ENCODE results near the gene HIF3A. TPM values are rescaled to one million over a fixed set of nuclear protein-coding genes. Genes with fewer than 3 reads are reported as not detected.
A peak's percentile ranks its signal among the peaks of the same experiment; 100 is the strongest.
"Not testable (repeated sequence)": the region's sequence is repeated elsewhere in the genome, so short reads cannot be mapped to it uniquely, and the experiment has no call there.

Gene HIF3A
- total RNA-seq, 3 donors from 2014 or later, result 0.54 TPM; not detected in 2

DNA sequence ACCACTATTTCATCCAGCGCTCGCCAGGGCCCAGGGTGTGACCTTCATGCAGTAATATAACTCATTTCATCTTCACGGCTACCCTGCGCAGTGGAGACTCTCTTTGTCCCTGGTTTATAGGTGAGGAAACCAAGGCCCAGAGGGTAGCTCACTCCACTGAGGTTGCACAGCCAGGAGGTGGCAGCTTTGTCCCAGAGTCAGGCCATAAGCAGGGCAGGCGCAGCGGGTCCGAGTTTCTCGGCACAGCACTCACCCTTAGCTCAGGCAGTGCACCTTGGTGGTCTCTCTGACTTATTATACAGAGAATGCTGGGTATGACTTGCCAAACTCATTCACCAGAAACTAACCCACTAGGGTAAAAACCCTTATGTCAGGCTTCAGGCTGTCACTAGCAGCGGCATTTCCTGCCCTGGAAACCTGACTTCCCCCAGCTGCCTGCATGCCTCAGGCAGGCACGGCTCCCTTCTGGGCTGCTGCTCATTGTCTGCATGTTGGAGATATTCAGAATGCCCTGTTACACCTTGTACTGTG, 74.6 kb downstream of the HIF3A start:
- Mint-ChIP-seq H3K9me3 (no peaks in the 10 kb centered on the region), H3K27me3 (ENCODE audit: low read depth) (no peaks in the 10 kb centered on the region), H3K4me3 (no peak overlapping the region), H3K36me3 (ENCODE audit: insufficient read depth) (peaks cover 11% of the 10 kb centered on the region), H3K4me1 (ENCODE audit: low read depth) (peaks cover 17% of the 10 kb centered on the region)
- peak; percentile 65 to 74 for ATAC-seq
- no peak for DNase-seq

GRCh38 chr19:46372901-46373490, 76.2 kb downstream of the HIF3A start:
- no peak overlapping the region for H3K4me3 Mint-ChIP-seq
- H3K9me3 Mint-ChIP-seq, result no peaks in the 10 kb centered on the region
- peaks cover 15% of the 10 kb centered on the region for H3K36me3 Mint-ChIP-seq (ENCODE audit: insufficient read depth)
- peaks cover 17% of the 10 kb centered on the region for H3K4me1 Mint-ChIP-seq (ENCODE audit: low read depth)
- ATAC-seq, result no peak
- no peak for DNase-seq
- no peaks in the 10 kb centered on the region for H3K27me3 Mint-ChIP-seq (ENCODE audit: low read depth)

DNA sequence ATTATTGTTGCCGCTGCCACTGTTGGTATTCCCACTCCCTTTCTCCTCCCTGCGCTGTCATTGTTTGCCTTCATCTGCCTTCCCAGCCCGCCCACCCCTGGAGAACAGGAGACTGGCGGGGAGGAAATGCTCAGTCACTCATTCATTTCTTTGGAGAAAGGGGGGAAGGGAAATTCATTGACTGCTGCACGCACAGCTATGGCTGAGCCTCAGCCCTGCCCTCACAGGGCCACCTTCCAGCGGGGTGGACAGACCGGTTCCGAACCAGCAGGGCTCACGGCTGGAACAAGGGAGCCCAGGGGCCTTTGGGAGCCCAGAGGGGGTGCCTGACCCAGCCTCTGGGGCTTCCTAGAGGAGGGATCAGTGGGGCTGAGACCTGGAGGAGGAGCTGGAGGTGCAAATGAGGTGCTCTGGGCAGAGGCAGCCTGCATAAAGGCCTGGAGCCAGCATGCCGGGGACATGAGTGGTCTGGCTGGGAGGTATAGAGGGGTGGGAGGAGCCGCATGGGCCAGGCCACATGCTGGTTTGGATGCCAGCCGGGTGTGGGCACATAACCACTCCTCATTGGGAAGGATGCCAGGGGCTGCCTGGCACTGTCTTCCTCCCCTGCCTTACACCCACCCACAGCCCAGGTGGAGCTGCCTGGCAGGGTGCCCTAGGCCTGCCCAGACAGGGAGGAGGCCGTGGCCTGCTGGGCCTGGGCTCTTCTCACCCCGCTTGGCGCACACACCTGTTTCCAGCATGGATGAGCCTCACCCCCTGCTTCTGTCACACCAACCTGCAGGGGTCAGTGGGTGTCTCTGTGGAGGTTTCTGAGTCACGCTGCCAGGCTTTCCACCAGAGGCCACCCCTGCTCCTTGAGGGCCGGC, 76.9 kb downstream of the HIF3A start:
- DNase-seq, result no peak
- peaks cover 16% of the 10 kb centered on the region for H3K4me1 Mint-ChIP-seq (ENCODE audit: low read depth)
- no peak for ATAC-seq
- no peak overlapping the region for H3K4me3 Mint-ChIP-seq
- no peaks in the 10 kb centered on the region for H3K27me3 Mint-ChIP-seq (ENCODE audit: low read depth)
- H3K9me3 Mint-ChIP-seq, result no peaks in the 10 kb centered on the region
- H3K36me3 Mint-ChIP-seq (ENCODE audit: insufficient read depth), result peaks cover 17% of the 10 kb centered on the region

- ATAC-seq (no peak), DNase-seq (no peak)
- no peaks in the 10 kb centered on the region for H3K27me3 Mint-ChIP-seq (ENCODE audit: low read depth)
- H3K36me3 Mint-ChIP-seq (ENCODE audit: insufficient read depth), result peaks cover 20% of the 10 kb centered on the region
- H3K4me3 Mint-ChIP-seq, result no peak overlapping the region
- H3K9me3 Mint-ChIP-seq, result no peaks in the 10 kb centered on the region
- peaks cover 11% of the 10 kb centered on the region for H3K4me1 Mint-ChIP-seq (ENCODE audit: low read depth)
Observed at GRCh38 chr19:46374536-46375475, 78.0 kb downstream of the HIF3A start.

DNA sequence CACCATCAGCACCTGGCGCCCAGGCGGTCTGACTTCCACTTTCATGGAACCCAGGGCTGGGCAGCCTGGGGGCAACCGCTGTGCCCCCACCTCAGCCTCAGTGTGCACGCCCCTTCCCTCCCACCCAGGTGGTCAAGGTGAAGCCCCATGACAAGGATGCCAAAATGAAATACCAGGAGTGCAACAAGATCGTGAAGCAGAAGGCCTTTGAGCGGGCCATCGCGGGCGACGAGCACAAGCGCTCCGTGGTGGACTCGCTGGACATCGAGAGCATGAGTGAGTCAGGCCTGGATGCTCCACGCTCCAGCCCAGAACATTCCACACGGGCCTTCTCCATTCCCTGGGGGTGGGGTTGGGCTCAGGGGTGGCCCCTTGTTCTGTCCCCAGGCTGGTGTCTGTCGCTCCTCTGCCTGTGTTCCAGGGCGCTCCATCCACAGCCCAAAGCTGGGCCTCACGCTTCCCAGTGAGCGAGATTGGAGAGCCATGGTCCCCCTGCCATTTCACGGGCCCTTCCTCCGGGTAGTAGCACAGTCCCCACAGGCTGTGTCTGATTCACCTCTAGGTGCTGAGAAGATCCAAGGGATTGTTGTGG, 78.7 kb downstream of the HIF3A start:
- ATAC-seq; H3K4me3 Mint-ChIP-seq; DNase-seq; H3K9me3 Mint-ChIP-seq; H3K27me3 Mint-ChIP-seq (ENCODE audit: low read depth): not testable (repeated sequence)
- H3K36me3 Mint-ChIP-seq (ENCODE audit: insufficient read depth), result peaks cover 24% of the 10 kb centered on the region
- H3K4me1 Mint-ChIP-seq (ENCODE audit: low read depth), result peaks cover 15% of the 10 kb centered on the region

DNA sequence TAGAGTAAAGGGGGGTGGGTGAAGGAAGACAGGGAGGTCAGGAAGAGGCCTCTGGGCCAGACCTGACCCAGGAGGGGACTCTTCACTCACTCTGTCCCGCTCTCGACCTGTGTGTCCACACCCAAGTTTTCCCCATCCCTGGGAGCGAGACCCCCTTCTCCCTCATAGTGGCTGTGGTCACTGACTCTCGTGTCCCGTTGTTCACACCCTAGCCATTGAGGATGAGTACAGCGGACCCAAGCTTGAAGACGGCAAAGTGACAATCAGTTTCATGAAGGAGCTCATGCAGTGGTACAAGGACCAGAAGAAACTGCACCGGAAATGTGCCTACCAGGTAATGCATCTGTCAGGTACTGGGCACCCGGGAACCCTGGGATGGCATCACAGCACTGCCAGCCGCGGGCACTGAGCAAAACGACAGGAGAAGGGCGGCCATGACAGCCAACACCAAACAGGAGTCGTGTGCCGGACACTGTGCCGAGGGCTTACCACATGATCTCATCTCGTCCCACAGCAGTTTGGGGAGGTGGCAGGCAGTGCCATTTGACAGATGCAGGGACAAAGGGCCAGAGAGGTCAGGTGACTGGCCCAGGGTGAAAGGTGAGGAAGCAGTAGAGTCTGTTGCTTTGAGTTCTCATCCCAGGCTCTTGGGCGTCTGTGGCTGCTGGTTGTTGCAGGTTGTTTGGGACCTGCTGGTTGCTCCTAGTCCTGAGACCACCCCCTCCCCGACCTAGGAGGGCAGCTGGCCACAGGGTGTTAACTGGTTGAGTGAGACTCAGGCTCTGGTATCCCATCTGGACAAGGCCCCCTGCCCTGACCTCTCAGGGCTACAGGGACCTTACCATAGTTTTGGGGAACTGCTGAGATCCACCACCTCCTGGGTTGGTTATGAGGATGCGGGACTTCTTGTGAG, 79.7 kb downstream of the HIF3A start:
- ATAC-seq, result no peak
- peaks cover 9% of the 10 kb centered on the region for H3K4me1 Mint-ChIP-seq (ENCODE audit: low read depth)
- DNase-seq, result no peak
- H3K4me3 Mint-ChIP-seq, result no peak overlapping the region
- H3K36me3 Mint-ChIP-seq (ENCODE audit: insufficient read depth), result peaks cover 30% of the 10 kb centered on the region
- no peaks in the 10 kb centered on the region for H3K9me3 Mint-ChIP-seq
- no peaks in the 10 kb centered on the region for H3K27me3 Mint-ChIP-seq (ENCODE audit: low read depth)

DNA sequence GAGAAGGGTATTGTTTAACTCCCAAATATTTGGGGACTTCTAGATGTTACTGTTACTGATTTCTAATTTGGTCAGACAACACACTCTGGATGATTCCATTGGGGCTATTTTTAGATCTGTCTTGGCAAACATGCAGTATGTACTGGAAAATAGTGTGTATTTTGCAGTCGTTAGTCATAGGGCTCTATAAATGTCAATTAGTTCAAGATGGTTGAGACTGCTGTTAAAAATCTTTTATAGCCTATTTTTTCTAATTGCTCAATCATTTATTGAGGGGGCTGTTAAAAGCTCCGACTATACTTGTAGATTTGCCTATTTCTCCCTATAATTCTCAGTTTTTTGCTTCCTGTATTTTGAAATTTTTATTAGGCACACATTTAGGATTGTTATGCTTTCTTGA, 81.4 kb downstream of the HIF3A start:
- DNase-seq (no peak), ATAC-seq (no peak)
- Mint-ChIP-seq H3K4me1 (ENCODE audit: low read depth) (peaks cover 4% of the 10 kb centered on the region), H3K27me3 (ENCODE audit: low read depth) (no peaks in the 10 kb centered on the region), H3K9me3 (no peaks in the 10 kb centered on the region), H3K4me3 (no peak overlapping the region), H3K36me3 (ENCODE audit: insufficient read depth) (peaks cover 41% of the 10 kb centered on the region)

- ATAC-seq, result no peak
- Mint-ChIP-seq H3K4me3 (no peak overlapping the region), H3K36me3 (ENCODE audit: insufficient read depth) (peaks cover 50% of the 10 kb centered on the region), H3K4me1 (ENCODE audit: low read depth) (peaks cover 4% of the 10 kb centered on the region), H3K27me3 (ENCODE audit: low read depth) (no peaks in the 10 kb centered on the region), H3K9me3 (no peaks in the 10 kb centered on the region)
- DNase-seq, result no peak
Observed at GRCh38 chr19:46380690-46381089, 83.8 kb downstream of the HIF3A start.

DNA sequence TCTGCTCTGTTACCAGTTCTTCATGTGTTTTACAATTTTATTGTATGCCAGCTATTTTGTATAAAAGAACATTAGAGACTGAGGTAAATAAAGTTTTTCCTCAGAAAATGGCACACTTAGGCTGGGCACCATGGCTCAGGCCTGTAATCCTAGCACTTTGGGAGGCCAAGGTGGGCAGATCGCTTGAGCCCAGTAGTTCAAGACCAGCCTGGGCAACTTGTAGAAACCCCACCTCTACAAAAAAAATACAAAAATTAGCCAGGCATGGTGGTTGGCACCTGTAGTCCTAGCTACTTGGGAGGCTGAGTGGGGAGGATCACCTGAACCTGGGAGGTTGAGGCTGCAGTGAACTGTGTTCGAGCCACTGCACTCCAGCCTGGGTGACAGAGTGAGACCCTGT, 84.5 kb downstream of the HIF3A start:
- ATAC-seq, result no peak
- DNase-seq, result no peak
- Mint-ChIP-seq H3K27me3 (ENCODE audit: low read depth) (no peaks in the 10 kb centered on the region), H3K9me3 (no peaks in the 10 kb centered on the region), H3K4me3 (no peak overlapping the region), H3K36me3 (ENCODE audit: insufficient read depth) (peaks cover 45% of the 10 kb centered on the region), H3K4me1 (ENCODE audit: low read depth) (peaks cover 4% of the 10 kb centered on the region)

DNA sequence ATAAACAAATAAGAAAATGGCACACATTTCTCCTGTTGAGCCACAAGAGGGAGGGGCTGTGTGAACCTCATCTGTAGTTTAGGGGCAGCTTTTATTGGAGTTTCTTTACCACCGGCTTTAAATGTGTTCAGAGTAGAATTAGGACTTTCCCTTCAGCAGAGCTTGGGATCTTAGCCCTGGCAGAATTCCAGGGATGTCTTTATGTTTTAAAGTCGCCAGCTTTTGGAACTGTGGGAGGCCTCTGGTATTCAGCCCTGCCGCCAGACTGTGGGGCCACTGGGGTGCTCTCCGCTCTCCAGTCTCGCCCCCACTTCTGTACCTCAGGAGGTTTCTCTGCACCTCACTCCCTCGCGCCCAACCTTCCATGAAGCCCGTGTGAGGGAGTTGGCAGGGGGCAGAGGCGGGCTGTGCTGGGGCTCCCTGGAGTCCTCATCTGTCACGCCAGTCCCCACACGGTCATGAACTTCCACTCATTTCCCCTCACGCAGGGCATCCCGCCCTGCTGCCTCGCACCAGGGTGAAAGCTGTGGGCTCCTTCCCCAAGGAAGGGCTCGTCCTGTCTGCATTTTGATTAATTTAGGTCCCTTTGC, 85.0 kb downstream of the HIF3A start:
- ATAC-seq (no peak), DNase-seq (no peak)
- H3K27me3 Mint-ChIP-seq (ENCODE audit: low read depth), result no peaks in the 10 kb centered on the region
- no peak overlapping the region for H3K4me3 Mint-ChIP-seq
- peaks cover 45% of the 10 kb centered on the region for H3K36me3 Mint-ChIP-seq (ENCODE audit: insufficient read depth)
- H3K9me3 Mint-ChIP-seq, result no peaks in the 10 kb centered on the region
- H3K4me1 Mint-ChIP-seq (ENCODE audit: low read depth), result peaks cover 4% of the 10 kb centered on the region

DNA sequence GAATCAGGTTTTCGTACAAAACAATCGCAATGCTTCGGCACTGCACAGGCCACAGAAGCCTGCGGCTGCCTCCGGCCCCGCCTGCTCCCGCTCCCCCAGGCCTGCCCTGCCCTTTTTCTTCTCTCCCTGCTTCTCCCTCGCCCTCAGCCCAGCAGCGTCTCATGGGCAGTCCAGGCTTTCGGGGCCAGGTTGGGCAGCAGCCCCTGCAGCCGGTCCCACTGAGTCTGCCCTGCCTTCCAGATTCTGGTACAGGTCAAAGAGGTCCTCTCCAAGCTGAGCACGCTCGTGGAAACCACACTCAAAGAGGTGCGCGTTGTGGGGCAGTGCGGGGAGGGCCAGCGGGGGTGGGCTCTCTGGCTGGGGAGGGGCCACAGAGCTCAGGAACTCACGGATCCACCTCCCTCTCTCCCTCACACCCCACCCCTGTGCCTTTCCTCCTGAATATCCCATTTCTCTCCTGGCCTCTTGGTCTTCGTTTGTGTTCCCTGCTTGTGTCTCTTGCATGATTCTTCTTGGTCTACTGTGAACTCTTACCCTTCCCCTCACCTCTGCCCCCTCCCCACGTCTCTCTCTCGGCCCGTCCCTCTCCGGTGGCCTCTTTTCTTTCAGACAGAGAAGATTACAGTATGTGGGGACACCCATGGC, 86.5 kb downstream of the HIF3A start:
- Mint-ChIP-seq H3K27me3 (ENCODE audit: low read depth) (no peaks in the 10 kb centered on the region), H3K9me3 (no peaks in the 10 kb centered on the region), H3K4me3 (no peak overlapping the region), H3K4me1 (ENCODE audit: low read depth) (peaks cover 4% of the 10 kb centered on the region), H3K36me3 (ENCODE audit: insufficient read depth) (peaks cover 47% of the 10 kb centered on the region)
- ATAC-seq, result no peak
- DNase-seq, result no peak

DNA sequence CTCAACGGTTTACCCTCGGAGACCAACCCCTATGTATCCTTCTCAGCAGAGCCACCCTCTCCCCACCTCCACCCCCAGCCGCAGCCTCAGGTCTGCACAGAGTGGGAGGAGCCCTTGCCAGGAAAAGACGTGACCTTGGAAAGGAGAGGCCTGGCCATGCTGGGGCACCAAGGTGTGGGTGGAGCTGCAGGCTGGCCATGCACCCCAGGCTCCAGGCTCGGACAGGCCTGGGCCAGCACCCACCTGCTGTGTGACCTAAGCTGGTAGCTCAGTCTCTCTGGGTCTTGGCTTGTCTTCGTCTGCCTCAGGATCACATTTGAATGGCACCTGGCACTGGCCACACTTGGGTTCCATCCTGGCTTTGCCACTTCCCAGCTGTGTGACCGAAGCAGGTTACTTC, 87.0 kb downstream of the HIF3A start:
- Mint-ChIP-seq H3K27me3 (ENCODE audit: low read depth) (no peaks in the 10 kb centered on the region), H3K4me1 (ENCODE audit: low read depth) (peaks cover 4% of the 10 kb centered on the region), H3K4me3 (no peak overlapping the region), H3K36me3 (ENCODE audit: insufficient read depth) (peaks cover 49% of the 10 kb centered on the region), H3K9me3 (no peaks in the 10 kb centered on the region)
- no peak for DNase-seq
- no peak for ATAC-seq
